ENCODE data around the gene INPP4B. TPM values are rescaled to one million over a fixed set of nuclear protein-coding genes. Genes with fewer than 3 reads are reported as not detected.

INPP4B gene
- total RNA-seq, 1 experiment from 2014 or later, result 0.07 TPM

DNA sequence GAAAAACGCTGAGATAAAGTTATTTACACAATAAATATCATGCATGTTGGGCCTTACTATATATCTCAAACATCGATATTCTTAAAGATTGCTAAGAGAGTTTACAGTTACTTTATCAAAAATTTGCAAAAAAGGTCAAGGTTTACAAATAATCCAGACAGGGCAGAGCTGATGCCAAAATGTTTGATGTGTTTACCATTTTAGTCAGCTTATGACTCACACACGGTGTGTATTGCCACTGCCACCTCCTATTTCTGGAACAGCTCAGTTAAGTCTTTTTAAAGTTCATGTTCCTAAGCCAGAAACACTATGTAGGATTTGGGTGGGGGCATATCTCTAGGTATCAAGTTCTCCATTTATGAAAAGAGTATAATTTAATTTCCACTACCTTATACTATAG lies 580.6 kb downstream of the INPP4B start:
- no peak overlapping the region for H3K27ac Mint-ChIP-seq
- no peak overlapping the region for H2BK12ac ChIP-seq (ENCODE audit: insufficient read length, low read depth, low read length)
- no peak overlapping the region for H4K8ac ChIP-seq (replicated peaks; ENCODE audit: insufficient read length, low read depth, low read length)
- no peak overlapping the region for H4K5ac ChIP-seq (ENCODE audit: insufficient read length, low read depth, low read length)
- H3K4me1 ChIP-seq (ENCODE audit: insufficient read depth, low read length), result 0 out of 2 replicates have a peak, but pooled peaks cover 3% of the 10 kb centered on the region
- H4K20me1 ChIP-seq (ENCODE audit: control insufficient read depth, insufficient read depth, insufficient read length), result no peaks in the 10 kb centered on the region
- H3K56ac ChIP-seq (ENCODE audit: insufficient read length, low read depth, low read length), result no peak overlapping the region
- H3K9me3 Mint-ChIP-seq, result no peaks in the 10 kb centered on the region
- peaks cover 18 to 19% of the 10 kb centered on the region in 2 experiments for H3K4me1 Mint-ChIP-seq
- no peak overlapping the region for H2BK15ac ChIP-seq (ENCODE audit: low read depth, low read length)
- no peaks in the 10 kb centered on the region for H3K27me3 Mint-ChIP-seq (ENCODE audit: low read depth)
- H3K4me2 ChIP-seq (ENCODE audit: insufficient read depth, insufficient read length, low read length), result no peak overlapping the region
- H3K27ac ChIP-seq (ENCODE audit: insufficient read length, low read depth, low read length), result no peak overlapping the region
- no peak overlapping the region for H2AFZ ChIP-seq (ENCODE audit: low read length)
- H3K14ac ChIP-seq (ENCODE audit: insufficient read depth, low read length), result no peak overlapping the region
- H3K18ac ChIP-seq (ENCODE audit: insufficient read length, low read depth, low read length), result no peak overlapping the region
- no peaks in the 10 kb centered on the region for H3K27me3 ChIP-seq (ENCODE audit: insufficient read depth, low read length)
- H3K23ac ChIP-seq (ENCODE audit: insufficient read length, low read depth, low read length), result no peak overlapping the region
- H3K4me3 Mint-ChIP-seq, result no peak overlapping the region
- H2BK20ac ChIP-seq (ENCODE audit: low read depth, low read length, poor library complexity, severe bottlenecking), result no peak overlapping the region
- no peaks in the 10 kb centered on the region for H3K9me3 ChIP-seq (ENCODE audit: control insufficient read depth, low read depth, low read length)
- WGBS (ENCODE audit: extremely low coverage, insufficient read length, low lambda C conversion rate), result no CpG with 5 or more reads among the region's 3 CpGs
- no peaks in the 10 kb centered on the region for H3K79me1 ChIP-seq (ENCODE audit: insufficient read depth, low read depth, low read length, poor library complexity, severe bottlenecking)
- no peak overlapping the region for H3K4ac ChIP-seq (ENCODE audit: low read depth, low read length)
- H2BK120ac ChIP-seq (ENCODE audit: low read depth, low read length, poor library complexity, severe bottlenecking), result no peak overlapping the region
- H3K36me3 Mint-ChIP-seq (ENCODE audit: insufficient read depth in 1 of 3, low read depth in 3 of 3), result no peaks in the 10 kb centered on the region
- H2AK5ac ChIP-seq (ENCODE audit: insufficient read length, low read length), result no peak overlapping the region
- no peaks in the 10 kb centered on the region for H3K79me2 ChIP-seq (ENCODE audit: insufficient read depth, low read length)
- no peak overlapping the region for H4K91ac ChIP-seq (ENCODE audit: insufficient read length, low read depth, low read length)
- no peak overlapping the region for H3T11ph ChIP-seq (ENCODE audit: low read length)
- TF ChIP-seq, protein P1, sequence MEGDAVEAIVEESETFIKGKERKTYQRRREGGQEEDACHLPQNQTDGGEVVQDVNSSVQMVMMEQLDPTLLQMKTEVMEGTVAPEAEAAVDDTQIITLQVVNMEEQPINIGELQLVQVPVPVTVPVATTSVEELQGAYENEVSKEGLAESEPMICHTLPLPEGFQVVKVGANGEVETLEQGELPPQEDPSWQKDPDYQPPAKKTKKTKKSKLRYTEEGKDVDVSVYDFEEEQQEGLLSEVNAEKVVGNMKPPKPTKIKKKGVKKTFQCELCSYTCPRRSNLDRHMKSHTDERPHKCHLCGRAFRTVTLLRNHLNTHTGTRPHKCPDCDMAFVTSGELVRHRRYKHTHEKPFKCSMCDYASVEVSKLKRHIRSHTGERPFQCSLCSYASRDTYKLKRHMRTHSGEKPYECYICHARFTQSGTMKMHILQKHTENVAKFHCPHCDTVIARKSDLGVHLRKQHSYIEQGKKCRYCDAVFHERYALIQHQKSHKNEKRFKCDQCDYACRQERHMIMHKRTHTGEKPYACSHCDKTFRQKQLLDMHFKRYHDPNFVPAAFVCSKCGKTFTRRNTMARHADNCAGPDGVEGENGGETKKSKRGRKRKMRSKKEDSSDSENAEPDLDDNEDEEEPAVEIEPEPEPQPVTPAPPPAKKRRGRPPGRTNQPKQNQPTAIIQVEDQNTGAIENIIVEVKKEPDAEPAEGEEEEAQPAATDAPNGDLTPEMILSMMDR (conservative IDR thresholded peaks at IDR 0.05), result no peak
- no peak overlapping the region for H2BK5ac ChIP-seq (ENCODE audit: insufficient read length, low read length)
- no peak for DNase-seq
- H3K9ac ChIP-seq (ENCODE audit: extremely low read depth, insufficient read length, low read length), result no peak overlapping the region
- no peaks in the 10 kb centered on the region for H3K23me2 ChIP-seq (ENCODE audit: insufficient read length, low read depth, low read length, poor library complexity, severe bottlenecking)

Data from H9 (cell line).